GM19035 (cell line): ENCODE results near the gene TTC36.

Experiments used
- ATAC-seq: cut with Tn5 transposase; IDR thresholded peaks from one replicate; pipeline ENCODE4 v1.9.1; 2021; ENCODE audit not compliant: unreplicated experiment

Gene TTC36

GRCh38 chr11:118531597-118532084, 4.4 kb downstream of the TTC36 start:
- no peak for ATAC-seq

GRCh38 chr11:118532091-118532490, 4.8 kb downstream of the TTC36 start:
- ATAC-seq, result no peak

GRCh38 chr11:118532852-118533768, 5.8 kb downstream of the TTC36 start:
- ATAC-seq, result no peak

- ATAC-seq, result no peak
Measured at GRCh38 chr11:118533769-118534729, 6.8 kb downstream of the TTC36 start.

GRCh38 chr11:118535261-118535660, 8.0 kb downstream of the TTC36 start:
- ATAC-seq, result no peak

GRCh38 chr11:118536726-118537125, 9.5 kb downstream of the TTC36 start:
- ATAC-seq, result no peak

- no peak for ATAC-seq
Measured at GRCh38 chr11:118537409-118537980, 10.2 kb downstream of the TTC36 start.

GRCh38 chr11:118544010-118544646, 16.9 kb downstream of the TTC36 start:
- ATAC-seq, result no peak

GRCh38 chr11:118544647-118545010, 17.4 kb downstream of the TTC36 start:
- no peak for ATAC-seq

- no peak for ATAC-seq
Measured at GRCh38 chr11:118545533-118545932, 18.3 kb downstream of the TTC36 start.

GRCh38 chr11:118547132-118547531, 19.9 kb downstream of the TTC36 start:
- ATAC-seq, result no peak

- ATAC-seq, result no peak
Measured at GRCh38 chr11:118552341-118552740, 25.1 kb downstream of the TTC36 start.

GRCh38 chr11:118560806-118561205, 33.5 kb downstream of the TTC36 start:
- no peak for ATAC-seq

- ATAC-seq, result no peak
Measured at GRCh38 chr11:118565051-118565450, 37.8 kb downstream of the TTC36 start.

- no peak for ATAC-seq
Measured at GRCh38 chr11:118569670-118570069, 42.4 kb downstream of the TTC36 start.

GRCh38 chr11:118570787-118571186, 43.5 kb downstream of the TTC36 start:
- ATAC-seq, result no peak

GRCh38 chr11:118571701-118572060, 44.4 kb downstream of the TTC36 start:
- peak; percentile 9 for ATAC-seq

GRCh38 chr11:118572061-118572980, 45.0 kb downstream of the TTC36 start, which contains the start of gene ARCN1:
ARCN1 (plus strand) TSS chr11:118572409; CDS start chr11:118572548, 139 bp downstream.
- peak; percentile 79 for ATAC-seq

GRCh38 chr11:118572981-118573550, 45.8 kb downstream of the TTC36 start:
- peak; percentile 23 for ATAC-seq
